ENCODE data around the gene PLEKHA6. TPM values are rescaled to one million over a fixed set of nuclear protein-coding genes. Genes with fewer than 3 reads are reported as not detected.

The PLEKHA6 gene
- total RNA-seq, 1 donor from 2014 or later, result 0.07 TPM

DNA sequence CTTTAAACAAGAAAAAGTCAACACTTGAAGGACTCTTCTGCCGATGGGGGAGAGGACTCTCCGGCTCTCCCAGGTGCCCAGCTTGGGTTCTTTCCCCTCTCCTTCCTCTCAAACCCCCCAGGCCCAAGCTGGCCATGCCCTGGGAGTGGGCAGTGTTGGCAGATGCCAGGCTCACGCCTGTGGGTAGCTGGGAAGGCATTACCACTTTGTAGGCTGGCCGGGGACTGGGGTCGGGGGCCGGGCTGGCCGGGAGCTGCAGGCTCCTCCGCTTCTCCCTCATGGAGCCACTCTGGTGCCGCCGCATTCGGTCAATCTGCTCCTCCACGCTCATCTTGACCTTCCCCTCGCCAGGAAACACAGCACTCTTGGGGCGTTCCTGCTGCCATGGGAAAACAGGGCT, 129.5 kb downstream of the PLEKHA6 start:
- H3K27ac Mint-ChIP-seq, result no peak overlapping the region
- no peak for DNase-seq
- no peaks in the 10 kb centered on the region for H3K9me3 Mint-ChIP-seq
- no peaks in the 10 kb centered on the region for H3K4me1 Mint-ChIP-seq
- no peaks in the 10 kb centered on the region for H3K27me3 Mint-ChIP-seq
- H3K36me3 Mint-ChIP-seq (ENCODE audit: low read depth), result no peaks in the 10 kb centered on the region
- no peak overlapping the region for H3K4me3 Mint-ChIP-seq
- intact Hi-C loops (cut with micrococcal nuclease), result no loop called here

DNA sequence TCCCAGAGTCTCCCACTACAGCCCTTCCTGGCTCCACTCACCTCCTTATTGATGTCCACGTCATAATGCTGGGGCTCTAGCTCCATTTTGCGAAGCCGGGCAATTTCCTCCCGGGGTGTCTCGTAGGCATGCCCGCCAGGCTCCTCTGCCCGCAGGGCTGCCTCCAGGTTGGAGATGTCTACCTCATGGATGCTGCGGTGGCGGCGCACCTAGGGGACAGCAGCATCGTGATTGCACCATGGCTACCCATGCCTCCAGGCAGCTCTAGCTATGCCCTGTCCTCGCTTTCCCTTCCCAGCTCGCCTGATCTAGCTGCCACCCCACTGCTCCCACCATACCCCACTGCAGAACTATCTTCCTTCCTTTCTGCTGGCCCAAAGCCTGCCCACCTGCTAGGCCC, 130.8 kb downstream of the PLEKHA6 start:
- DNase-seq, result no peak
- no peaks in the 10 kb centered on the region for H3K36me3 Mint-ChIP-seq (ENCODE audit: low read depth)

DNA sequence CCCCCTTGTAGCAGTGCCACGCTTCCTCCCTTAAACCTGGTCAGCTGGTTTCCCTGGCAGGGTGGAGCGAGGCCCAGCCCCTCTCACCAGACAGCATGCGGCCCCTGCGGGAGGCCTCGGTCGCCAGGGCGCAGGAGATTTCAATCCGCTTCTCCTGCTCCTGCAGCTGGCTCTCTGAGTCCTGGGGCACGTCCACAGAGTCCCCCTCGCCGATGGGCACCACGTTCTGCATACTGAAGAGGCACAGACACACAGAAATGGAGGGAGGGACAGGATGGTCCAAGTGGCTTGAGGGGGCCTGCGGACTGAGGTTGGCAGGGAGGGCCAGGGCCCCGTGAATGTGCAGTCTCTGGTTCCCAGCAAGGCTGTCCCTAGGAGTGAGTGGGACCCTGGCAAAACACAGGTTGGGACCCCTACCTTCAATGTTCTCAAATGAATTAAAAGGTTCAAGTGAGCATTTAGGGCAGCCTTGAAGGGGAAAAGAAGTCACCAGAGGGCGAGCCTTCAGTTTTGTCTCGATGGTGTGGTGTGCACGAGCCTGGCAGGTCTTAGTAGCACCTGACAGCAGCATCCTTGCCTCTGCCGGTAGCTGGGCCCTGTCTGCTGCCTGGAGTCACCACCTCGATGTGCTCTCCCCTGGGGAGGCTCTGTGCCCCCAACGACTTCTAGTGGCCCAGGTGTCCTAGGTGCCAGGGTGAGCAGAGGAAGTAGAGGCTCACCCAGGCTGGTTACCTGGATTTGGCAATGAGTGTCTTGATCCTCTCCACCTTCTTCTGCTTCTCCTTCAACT, 131.5 kb downstream of the PLEKHA6 start:
- no peaks in the 10 kb centered on the region for H3K27me3 Mint-ChIP-seq
- no peak for DNase-seq
- intact Hi-C loops (cut with micrococcal nuclease), result no loop called here
- H3K9me3 Mint-ChIP-seq, result no peaks in the 10 kb centered on the region
- H3K36me3 Mint-ChIP-seq (ENCODE audit: low read depth), result no peaks in the 10 kb centered on the region
- H3K27ac Mint-ChIP-seq, result no peak overlapping the region
- no peak overlapping the region for H3K4me3 Mint-ChIP-seq
- H3K4me1 Mint-ChIP-seq, result no peaks in the 10 kb centered on the region

More for the DNA sequence above, 130.8 kb downstream of the PLEKHA6 start:
- Mint-ChIP-seq H3K4me3 (no peak overlapping the region), H3K27me3 (no peaks in the 10 kb centered on the region), H3K27ac (no peak overlapping the region), H3K4me1 (no peaks in the 10 kb centered on the region), H3K9me3 (no peaks in the 10 kb centered on the region)
- intact Hi-C loops (cut with micrococcal nuclease), result no loop called here

DNA sequence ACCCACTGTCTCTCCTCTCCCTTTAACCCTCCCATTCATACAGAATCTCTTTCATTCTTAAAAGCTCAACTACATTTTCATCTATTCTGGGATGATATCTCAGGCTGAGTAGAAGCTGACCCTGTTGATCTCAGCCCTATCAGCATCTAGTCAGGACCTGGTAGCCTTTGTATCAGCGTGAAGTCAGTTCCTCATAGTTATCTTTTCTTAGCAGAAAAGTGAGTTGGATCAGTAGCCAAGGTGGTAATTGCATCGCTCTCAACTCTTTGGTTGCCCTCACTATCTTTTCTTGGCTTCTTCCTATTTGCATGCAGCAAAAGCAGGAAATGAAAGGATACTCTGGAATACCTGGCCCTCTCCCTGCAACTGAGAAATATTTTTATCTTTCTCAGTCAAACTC, 132.4 kb downstream of the PLEKHA6 start:
- no peaks in the 10 kb centered on the region for H3K9me3 Mint-ChIP-seq
- H3K4me3 Mint-ChIP-seq, result no peak overlapping the region
- no peaks in the 10 kb centered on the region for H3K4me1 Mint-ChIP-seq
- H3K36me3 Mint-ChIP-seq (ENCODE audit: low read depth), result no peaks in the 10 kb centered on the region
- DNase-seq, result no peak
- intact Hi-C loops (cut with micrococcal nuclease), result no loop called here
- H3K27me3 Mint-ChIP-seq, result no peaks in the 10 kb centered on the region
- no peak overlapping the region for H3K27ac Mint-ChIP-seq

DNA sequence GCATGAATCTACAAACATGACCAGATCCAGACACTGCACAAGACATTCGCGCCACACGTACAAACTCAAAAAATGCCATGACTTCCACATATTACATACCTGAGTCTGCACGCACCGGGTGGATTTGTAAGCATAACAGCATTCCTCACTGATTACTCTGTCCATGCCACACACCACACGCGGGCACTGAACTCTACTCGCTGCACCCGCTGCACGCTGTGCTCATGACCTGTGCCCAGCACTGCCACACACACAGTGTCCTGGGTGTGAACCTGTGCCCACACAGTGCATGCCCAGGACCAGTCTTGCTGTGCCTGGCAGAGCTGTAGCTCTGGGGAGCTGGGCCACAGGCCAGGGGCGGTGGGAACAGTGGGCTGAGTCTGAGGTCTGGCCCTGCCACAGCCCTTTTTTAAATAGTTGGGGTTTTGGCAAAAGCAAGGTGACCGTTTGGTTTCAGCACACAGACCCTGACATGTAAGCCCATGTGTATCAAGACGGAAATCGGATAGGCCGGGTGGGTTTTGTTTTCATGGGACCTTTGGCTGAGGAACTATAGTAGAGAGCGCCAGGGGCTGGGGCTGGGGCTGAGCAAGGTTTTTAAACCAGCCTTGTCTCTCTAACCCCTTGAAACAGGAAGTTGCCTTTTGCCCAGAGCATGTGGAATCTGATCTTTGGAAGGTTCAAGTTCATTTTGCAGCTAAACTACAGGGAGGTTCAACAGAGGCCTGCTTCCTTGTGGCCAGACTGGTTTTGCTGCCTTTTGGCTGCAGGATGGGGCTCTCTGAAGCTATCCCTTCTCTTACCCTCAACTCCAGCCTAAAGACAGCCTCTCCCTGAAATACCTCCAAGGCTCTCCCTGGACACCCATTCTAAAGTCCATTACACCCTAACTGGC, 133.6 kb downstream of the PLEKHA6 start:
- Mint-ChIP-seq H3K4me1 (no peaks in the 10 kb centered on the region), H3K9me3 (no peaks in the 10 kb centered on the region), H3K36me3 (ENCODE audit: low read depth) (no peaks in the 10 kb centered on the region), H3K4me3 (no peak overlapping the region), H3K27ac (no peak overlapping the region), H3K27me3 (no peaks in the 10 kb centered on the region)
- DNase-seq, result no peak
- intact Hi-C loops (cut with micrococcal nuclease), result no loop called here

DNA sequence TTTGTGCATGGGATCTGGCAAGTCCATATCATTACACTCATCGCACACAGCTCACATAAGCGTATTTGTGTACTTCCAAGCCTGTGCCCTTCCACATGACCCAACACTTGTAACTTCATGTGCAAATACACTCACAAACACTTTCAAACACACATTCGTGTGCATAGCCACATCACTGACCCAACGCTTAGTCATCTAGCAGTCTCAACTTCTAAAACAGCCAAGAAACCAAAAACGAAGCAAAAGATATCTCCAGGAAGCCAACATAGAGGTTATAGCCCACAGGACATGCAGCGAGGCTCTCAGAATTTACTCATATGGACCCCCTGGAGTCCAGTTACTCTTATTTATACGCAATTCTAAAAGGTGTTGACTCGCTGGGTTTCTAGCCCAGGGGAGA, 135.1 kb downstream of the PLEKHA6 start:
- Mint-ChIP-seq H3K27me3 (no peaks in the 10 kb centered on the region), H3K9me3 (no peaks in the 10 kb centered on the region), H3K4me1 (no peaks in the 10 kb centered on the region), H3K4me3 (no peak overlapping the region), H3K36me3 (ENCODE audit: low read depth) (no peaks in the 10 kb centered on the region), H3K27ac (no peak overlapping the region)
- intact Hi-C loops (cut with micrococcal nuclease), result no loop called here
- no peak for DNase-seq

DNA sequence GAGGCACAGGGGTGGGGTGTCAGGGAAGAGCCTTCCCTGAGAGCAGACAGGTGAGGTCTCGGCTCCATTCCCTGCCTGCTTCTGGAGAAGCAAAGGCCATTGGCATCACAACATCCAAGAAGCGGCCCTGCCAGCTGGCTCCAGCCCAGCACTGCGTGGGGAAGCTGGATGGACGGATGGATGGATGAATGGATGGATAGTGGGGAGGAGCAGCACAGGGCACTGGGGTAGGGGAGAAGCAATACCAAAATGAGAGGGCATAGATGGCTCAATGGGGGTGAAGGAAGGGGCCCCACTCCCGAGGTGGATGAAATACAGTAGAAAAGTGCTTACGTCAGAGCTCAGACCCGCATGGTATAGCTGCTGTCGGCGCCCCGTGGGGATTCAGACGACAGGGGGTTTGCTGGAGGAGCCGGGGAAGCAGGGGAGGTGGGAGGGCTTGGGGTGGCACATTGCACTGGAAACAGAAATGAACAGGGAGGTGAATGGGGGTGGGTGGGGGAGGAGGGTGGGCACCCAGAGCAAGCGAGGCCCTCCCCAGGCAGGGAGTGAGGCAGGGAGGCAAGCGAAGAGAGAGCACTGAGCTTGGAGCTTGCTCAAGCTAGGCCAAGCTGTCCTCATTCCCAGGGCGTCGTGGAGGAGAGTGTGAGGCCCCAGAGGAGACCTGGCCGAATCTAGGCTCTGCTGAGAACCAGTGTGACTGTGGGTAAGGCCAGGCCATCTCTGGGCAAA, 136.4 kb downstream of the PLEKHA6 start:
- no peaks in the 10 kb centered on the region for H3K4me1 Mint-ChIP-seq
- intact Hi-C loops (cut with micrococcal nuclease), result no loop called here
- H3K27me3 Mint-ChIP-seq, result no peaks in the 10 kb centered on the region
- DNase-seq, result no peak
- no peak overlapping the region for H3K4me3 Mint-ChIP-seq
- H3K36me3 Mint-ChIP-seq (ENCODE audit: low read depth), result no peaks in the 10 kb centered on the region
- no peaks in the 10 kb centered on the region for H3K9me3 Mint-ChIP-seq
- no peak overlapping the region for H3K27ac Mint-ChIP-seq

DNA sequence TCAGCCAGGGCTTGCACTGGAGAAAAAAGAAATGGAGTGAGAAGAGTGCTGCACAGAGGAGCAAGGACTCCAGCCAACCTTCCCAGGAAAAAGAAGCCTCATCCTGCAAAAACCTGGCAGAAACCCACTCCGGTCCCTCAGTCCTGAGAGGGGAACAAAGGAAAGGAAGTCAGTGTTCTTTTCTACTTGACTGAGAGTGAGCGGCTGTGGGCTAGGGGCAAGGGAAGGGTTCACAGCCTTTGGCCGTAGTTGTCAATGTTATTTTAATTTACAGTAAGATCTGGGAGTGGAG, 137.0 kb downstream of the PLEKHA6 start:
- intact Hi-C loops (cut with micrococcal nuclease), result no loop called here
- Mint-ChIP-seq H3K9me3 (no peaks in the 10 kb centered on the region), H3K27me3 (no peaks in the 10 kb centered on the region), H3K4me1 (no peaks in the 10 kb centered on the region), H3K4me3 (no peak overlapping the region), H3K36me3 (ENCODE audit: low read depth) (no peaks in the 10 kb centered on the region), H3K27ac (no peak overlapping the region)
- DNase-seq, result no peak

DNA sequence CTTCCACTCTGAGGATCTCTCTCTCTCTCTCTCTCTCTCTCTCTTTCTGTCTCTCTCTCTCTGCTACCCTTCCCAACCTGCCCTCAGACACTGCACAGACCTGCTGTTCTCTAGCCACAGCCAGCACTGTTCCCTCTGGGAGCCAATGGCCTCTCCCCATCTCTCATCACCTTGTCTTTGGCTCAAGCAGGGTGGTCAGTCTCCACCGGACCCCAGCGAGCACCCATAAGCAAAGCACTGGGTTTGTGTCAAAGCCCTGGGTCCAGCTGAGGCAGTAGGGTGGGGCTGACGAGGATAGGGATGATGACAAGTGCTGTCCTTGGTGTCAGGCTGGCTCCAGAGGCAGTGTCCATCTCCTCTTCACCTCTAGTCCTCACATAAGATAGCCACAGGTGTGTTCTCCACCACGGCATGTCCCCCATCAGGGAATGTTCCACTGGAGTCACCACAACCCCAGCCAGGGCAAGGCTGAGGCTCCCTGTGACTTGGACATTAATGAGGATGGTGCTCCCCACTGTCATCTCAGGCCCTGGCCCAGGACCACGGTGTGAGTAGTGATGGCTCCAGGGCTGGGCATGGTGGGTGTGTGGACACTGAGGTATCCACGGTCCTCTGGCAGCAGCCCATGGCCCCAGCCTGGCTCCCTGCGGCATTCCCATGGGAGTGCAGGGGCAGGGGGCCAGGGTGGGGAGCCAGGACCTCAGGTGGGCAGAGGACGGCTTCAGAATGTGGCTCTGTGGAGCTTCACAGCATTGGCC, 137.5 kb downstream of the PLEKHA6 start:
- Mint-ChIP-seq H3K27me3 (no peaks in the 10 kb centered on the region), H3K36me3 (ENCODE audit: low read depth) (no peaks in the 10 kb centered on the region), H3K4me3 (no peak overlapping the region), H3K9me3 (no peaks in the 10 kb centered on the region), H3K4me1 (no peaks in the 10 kb centered on the region), H3K27ac (no peak overlapping the region)
- intact Hi-C loops (cut with micrococcal nuclease), result no loop called here
- DNase-seq, result no peak

DNA sequence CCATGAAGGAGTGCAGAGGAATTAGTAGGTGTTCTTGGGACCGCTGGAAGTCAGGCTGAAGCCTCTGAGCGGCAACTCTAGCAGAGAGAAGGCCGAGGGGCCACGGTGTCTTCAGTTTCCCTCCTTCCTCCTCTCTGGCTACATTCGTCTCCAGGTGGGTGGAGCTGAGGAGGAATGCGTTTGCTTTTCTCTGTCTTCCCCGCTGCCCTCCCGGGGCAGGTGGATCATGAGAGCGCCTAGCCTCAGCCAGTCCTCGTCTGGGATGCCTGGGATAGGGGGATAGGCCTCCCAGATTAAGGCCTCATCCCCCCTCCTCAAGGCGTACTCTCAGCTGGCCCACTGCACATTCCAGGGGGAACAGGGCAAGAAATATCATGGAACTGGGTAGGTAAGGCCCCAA, 138.5 kb downstream of the PLEKHA6 start:
- Mint-ChIP-seq H3K4me3 (no peak overlapping the region), H3K27me3 (no peaks in the 10 kb centered on the region), H3K4me1 (no peaks in the 10 kb centered on the region), H3K9me3 (no peaks in the 10 kb centered on the region), H3K36me3 (ENCODE audit: low read depth) (no peaks in the 10 kb centered on the region), H3K27ac (no peak overlapping the region)
- no peak for DNase-seq
- intact Hi-C loops (cut with micrococcal nuclease), result no loop called here

DNA sequence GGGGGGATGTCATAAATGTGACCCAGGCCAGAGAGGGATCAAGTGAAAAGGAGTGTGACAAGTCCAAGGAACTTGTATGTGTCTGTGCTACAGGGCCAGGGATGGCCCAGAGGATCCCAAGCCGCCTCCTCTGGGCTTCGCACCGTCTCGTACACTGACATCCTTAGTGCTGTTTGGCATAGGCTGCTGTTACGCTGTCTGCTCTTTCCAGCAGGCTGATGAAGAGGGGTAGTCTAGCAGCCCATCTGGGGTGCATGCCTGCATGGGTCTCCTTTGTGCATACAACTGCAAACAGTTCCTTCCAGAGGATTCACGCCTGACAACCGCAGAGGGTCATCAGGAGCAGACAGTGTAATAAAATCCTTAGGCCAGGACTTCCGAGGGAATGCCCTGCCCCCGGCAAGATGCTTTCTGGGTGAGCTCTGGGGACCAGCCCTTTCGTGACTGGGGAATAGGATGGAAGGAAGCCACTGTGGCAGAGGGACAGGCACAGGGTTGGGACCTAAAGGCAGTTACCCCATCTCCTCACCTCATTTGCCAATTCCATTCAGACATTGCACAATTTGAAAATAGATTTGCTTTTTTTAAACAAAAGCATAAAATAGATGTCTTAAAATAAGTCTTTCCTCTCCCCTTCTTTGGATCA, 139.6 kb downstream of the PLEKHA6 start:
- H3K36me3 Mint-ChIP-seq (ENCODE audit: low read depth), result no peaks in the 10 kb centered on the region
- peaks cover 2% of the 10 kb centered on the region for H3K27me3 Mint-ChIP-seq

DNA sequence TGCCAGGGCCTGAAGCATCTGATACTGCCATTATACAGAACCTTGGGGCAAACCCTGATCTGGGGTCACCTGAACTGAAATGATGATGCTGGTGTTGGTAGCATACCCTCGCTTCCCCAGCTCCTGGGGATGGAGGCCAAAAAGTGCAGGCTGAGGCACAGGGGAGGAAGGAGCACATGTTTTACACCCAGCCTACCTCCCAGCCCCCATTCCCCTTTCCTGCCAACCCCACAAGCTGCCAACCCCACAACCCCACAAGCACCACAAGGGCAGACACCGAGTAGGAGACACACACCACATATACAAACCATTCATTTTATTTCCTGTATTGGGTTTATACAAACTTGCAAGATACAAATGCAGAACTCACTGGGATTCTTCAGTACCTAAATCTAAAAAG, 141.2 kb downstream of the PLEKHA6 start:
- DNase-seq, result no peak
- Mint-ChIP-seq H3K27me3 (peaks cover 6% of the 10 kb centered on the region), H3K4me3 (no peak overlapping the region), H3K4me1 (peaks cover 4% of the 10 kb centered on the region), H3K9me3 (no peaks in the 10 kb centered on the region), H3K27ac (no peak overlapping the region), H3K36me3 (ENCODE audit: low read depth) (no peaks in the 10 kb centered on the region)
- intact Hi-C loops (cut with micrococcal nuclease), result no loop called here

More for the DNA sequence above, 139.6 kb downstream of the PLEKHA6 start:
- H3K27ac Mint-ChIP-seq, result no peak overlapping the region
- DNase-seq, result no peak
- H3K9me3 Mint-ChIP-seq, result no peaks in the 10 kb centered on the region
- intact Hi-C loops (cut with micrococcal nuclease), result no loop called here
- no peak overlapping the region for H3K4me3 Mint-ChIP-seq
- no peaks in the 10 kb centered on the region for H3K4me1 Mint-ChIP-seq

DNA sequence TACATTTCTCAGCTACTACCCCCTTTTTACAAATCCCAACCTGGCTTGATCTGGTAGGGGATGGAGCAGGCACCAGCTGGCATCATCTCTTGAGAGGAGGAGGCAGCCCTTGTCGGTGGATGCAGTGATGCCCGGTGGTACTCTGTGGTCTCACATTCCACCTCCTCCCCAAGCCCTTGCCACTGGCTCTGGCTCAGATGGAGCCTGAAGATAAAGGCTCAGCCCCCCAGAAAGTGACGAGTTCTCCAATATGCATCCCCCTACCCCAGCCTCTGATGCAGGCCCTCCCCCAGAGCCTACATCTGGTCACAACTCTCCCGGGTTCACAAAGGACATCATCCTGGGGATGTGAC, 142.1 kb downstream of the PLEKHA6 start:
- Mint-ChIP-seq H3K4me1 (peaks cover 4% of the 10 kb centered on the region), H3K36me3 (ENCODE audit: low read depth) (no peaks in the 10 kb centered on the region), H3K4me3 (no peak overlapping the region), H3K9me3 (no peaks in the 10 kb centered on the region), H3K27me3 (peaks cover 6% of the 10 kb centered on the region), H3K27ac (no peak overlapping the region)
- no peak for DNase-seq
- intact Hi-C loops (cut with micrococcal nuclease), result no loop called here
